ENCODE data around the gene NR3C2. TPM values are rescaled to one million over a fixed set of nuclear protein-coding genes. Genes with fewer than 3 reads are reported as not detected.
A peak's percentile ranks its signal among the peaks of the same experiment; 100 is the strongest.

Gene NR3C2
- total RNA-seq, 1 experiment from 2014 or later: 1.6 TPM

DNA sequence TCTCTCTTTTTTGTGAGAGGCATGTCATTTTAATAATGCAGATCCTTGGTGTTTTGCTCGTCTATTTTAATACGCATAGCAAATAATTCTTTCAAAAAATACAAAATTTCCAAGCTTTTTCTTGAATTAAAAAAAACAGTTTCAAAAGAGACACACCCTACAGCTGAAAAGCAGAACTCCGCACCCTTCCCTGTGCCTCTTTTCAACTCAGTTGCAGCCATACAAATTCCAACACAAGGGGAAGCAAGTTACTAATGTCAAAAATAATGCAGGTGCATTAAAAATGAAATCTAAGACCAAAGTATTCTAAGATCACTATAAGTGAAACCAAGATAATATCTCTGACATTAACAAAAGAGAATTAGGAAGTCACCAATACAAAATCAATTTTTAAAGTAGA, 66.6 kb downstream of the NR3C2 start:
- H3K36me3 ChIP-seq (ENCODE audit: insufficient read depth, low read length, poor library complexity, severe bottlenecking): no peaks in the 10 kb centered on the region
- no peak for DNase-seq (ENCODE audit: low spot score)
- BruUV-seq (replicated peaks): no TSS peak
- ChIA-PET POLR2A (ENCODE audit: low non-redundant PET) (no interaction called here), CTCF (no interaction called here)
- H3K4me1 ChIP-seq (ENCODE audit: insufficient read depth, low read length, poor library complexity, severe bottlenecking): peaks cover 7% of the 10 kb centered on the region
- intact Hi-C loops (cut with micrococcal nuclease; ENCODE audit: unreplicated experiment): no loop called here
- peak overlapping the region; percentile 36 for H3K27ac ChIP-seq (ENCODE audit: low read depth, low read length, poor library complexity, severe bottlenecking)
- H3K27me3 ChIP-seq (replicated peaks; ENCODE audit: insufficient read depth, low read depth, low read length, poor library complexity): no peaks in the 10 kb centered on the region
- H3K4me3 ChIP-seq (ENCODE audit: low read depth, low read length, poor library complexity, severe bottlenecking): no peak overlapping the region
- TF ChIP-seq EZH2 (IDR thresholded peaks at IDR 0.05; ENCODE audit: borderline replicate concordance, low read depth, low read length, poor library complexity, severe bottlenecking): no peak
- TF ChIP-seq CTCF (conservative IDR thresholded peaks at IDR 0.05; ENCODE audit: low read depth, low read length): no peak
- H3K9me3 ChIP-seq (ENCODE audit: low read depth, low read length, poor library complexity, severe bottlenecking): no peaks in the 10 kb centered on the region

DNA sequence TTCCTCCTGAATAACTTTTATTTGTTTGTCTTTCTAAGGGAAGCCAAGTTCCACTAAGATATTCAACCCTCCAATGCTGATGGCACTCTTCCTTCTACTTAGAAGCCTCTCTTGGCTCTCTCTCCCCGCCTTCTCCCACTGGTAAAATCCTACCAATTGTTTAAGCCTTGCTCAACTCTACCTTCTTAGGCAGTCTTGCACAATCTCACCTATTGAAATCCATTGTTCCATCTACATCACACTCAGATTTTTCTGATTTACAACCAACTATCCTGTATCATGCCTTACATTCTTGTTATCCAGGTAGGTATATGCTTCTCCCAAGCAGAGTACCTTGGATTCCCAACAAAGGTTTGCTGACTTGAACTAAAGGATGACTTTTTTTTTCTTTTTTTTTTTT, 69.1 kb downstream of the NR3C2 start:
- Histone ChIP-seq H3K9me3 (ENCODE audit: low read depth, low read length, poor library complexity, severe bottlenecking) (no peaks in the 10 kb centered on the region), H3K27me3 (replicated peaks; ENCODE audit: insufficient read depth, low read depth, low read length, poor library complexity) (no peaks in the 10 kb centered on the region), H3K36me3 (ENCODE audit: insufficient read depth, low read length, poor library complexity, severe bottlenecking) (no peaks in the 10 kb centered on the region), H3K4me1 (ENCODE audit: insufficient read depth, low read length, poor library complexity, severe bottlenecking) (peaks cover 7% of the 10 kb centered on the region), H3K27ac (ENCODE audit: low read depth, low read length, poor library complexity, severe bottlenecking) (no peak overlapping the region), H3K4me3 (ENCODE audit: low read depth, low read length, poor library complexity, severe bottlenecking) (no peak overlapping the region)
- DNase-seq (ENCODE audit: low spot score): no peak
- intact Hi-C loops (cut with micrococcal nuclease; ENCODE audit: unreplicated experiment): no loop called here
- ChIA-PET POLR2A (ENCODE audit: low non-redundant PET) (no interaction called here), CTCF (no interaction called here)
- TF ChIP-seq EZH2 (IDR thresholded peaks at IDR 0.05; ENCODE audit: borderline replicate concordance, low read depth, low read length, poor library complexity, severe bottlenecking): no peak
- no peak for TF ChIP-seq CTCF (conservative IDR thresholded peaks at IDR 0.05; ENCODE audit: low read depth, low read length)
- BruUV-seq (replicated peaks): no TSS peak

DNA sequence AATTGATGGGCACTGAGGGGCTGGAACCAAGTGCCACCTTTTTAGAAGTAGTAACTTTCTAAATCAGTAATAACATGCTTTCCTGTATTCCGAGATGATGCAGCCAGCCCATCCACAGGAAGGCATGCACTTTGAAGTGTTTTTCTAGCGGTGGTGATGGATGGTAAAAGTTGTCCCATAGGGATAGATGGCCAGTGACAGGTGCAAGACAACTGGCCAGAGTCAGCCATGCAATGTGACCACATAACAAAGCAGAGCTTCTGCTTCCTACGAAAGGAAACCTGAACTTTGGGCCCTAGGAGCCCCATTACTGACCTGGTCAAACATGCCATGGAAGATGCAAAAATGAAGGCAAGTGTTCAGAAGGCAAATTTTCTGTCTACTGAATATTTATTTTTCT, 72.3 kb downstream of the NR3C2 start:
- TF ChIP-seq EZH2 (IDR thresholded peaks at IDR 0.05; ENCODE audit: borderline replicate concordance, low read depth, low read length, poor library complexity, severe bottlenecking) (no peak), CTCF (conservative IDR thresholded peaks at IDR 0.05; ENCODE audit: low read depth, low read length) (no peak)
- no peaks in the 10 kb centered on the region for H3K4me1 ChIP-seq (ENCODE audit: insufficient read depth, low read length, poor library complexity, severe bottlenecking)
- POLR2A ChIA-PET (ENCODE audit: low non-redundant PET): no interaction called here

More for the DNA sequence above, 72.3 kb downstream of the NR3C2 start:
- Histone ChIP-seq H3K27me3 (replicated peaks; ENCODE audit: insufficient read depth, low read depth, low read length, poor library complexity) (no peaks in the 10 kb centered on the region), H3K9me3 (ENCODE audit: low read depth, low read length, poor library complexity, severe bottlenecking) (no peaks in the 10 kb centered on the region), H3K36me3 (ENCODE audit: insufficient read depth, low read length, poor library complexity, severe bottlenecking) (no peaks in the 10 kb centered on the region), H3K4me3 (ENCODE audit: low read depth, low read length, poor library complexity, severe bottlenecking) (no peak overlapping the region), H3K27ac (ENCODE audit: low read depth, low read length, poor library complexity, severe bottlenecking) (no peak overlapping the region)
- CTCF ChIA-PET: no interaction called here
- DNase-seq (ENCODE audit: low spot score): no peak
- no TSS peak for BruUV-seq (replicated peaks)
- intact Hi-C loops (cut with micrococcal nuclease; ENCODE audit: unreplicated experiment): no loop called here

Measured in A673 (cell line).